22Rv1 (cell line): ENCODE data around the gene ATR.
"Not testable (repeated sequence)": the region's sequence is repeated elsewhere in the genome, so short reads cannot be mapped to it uniquely, and the experiment has no call there.

Source experiments
- H3K27ac ChIP-seq: fragments of 450-650 bp; 2 replicates; pipeline ENCODE4 v1.5.1; 2017
- ZFX ChIP-seq: fragments of 450-650 bp; IDR thresholded peaks from 2 replicates; pipeline ENCODE4 v1.6.1; 2017; ENCODE audit warnings: antibody characterized with exemption, borderline replicate concordance
- TF ChIP-seq, protein P1 (sequence below): fragments of 450-650 bp; IDR thresholded peaks from 2 replicates; pipeline ENCODE4 v1.5.1; 2017; ENCODE audit warnings: mild to moderate bottlenecking

ATR gene

DNA sequence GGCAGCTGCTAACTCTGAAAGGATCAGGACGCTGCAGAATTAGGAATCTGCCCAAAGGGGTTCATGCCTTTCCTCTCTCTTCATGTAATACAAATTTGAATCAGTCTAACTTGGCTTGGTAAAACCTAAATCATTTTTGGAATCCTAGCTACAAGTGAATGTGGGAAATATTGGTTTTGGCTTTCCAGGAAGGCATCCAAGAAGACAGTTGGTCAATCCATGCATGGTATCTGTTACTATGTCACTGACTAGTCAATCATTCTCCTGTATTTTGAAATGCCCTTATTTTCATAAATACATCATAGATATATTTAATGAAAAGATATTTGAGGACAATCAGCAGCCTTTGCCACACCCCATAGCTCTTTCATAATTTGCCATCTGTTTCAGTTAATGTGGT lies 10.2 kb upstream of the ATR start:
- TF ChIP-seq ZFX: no peak
- TF ChIP-seq, protein P1, sequence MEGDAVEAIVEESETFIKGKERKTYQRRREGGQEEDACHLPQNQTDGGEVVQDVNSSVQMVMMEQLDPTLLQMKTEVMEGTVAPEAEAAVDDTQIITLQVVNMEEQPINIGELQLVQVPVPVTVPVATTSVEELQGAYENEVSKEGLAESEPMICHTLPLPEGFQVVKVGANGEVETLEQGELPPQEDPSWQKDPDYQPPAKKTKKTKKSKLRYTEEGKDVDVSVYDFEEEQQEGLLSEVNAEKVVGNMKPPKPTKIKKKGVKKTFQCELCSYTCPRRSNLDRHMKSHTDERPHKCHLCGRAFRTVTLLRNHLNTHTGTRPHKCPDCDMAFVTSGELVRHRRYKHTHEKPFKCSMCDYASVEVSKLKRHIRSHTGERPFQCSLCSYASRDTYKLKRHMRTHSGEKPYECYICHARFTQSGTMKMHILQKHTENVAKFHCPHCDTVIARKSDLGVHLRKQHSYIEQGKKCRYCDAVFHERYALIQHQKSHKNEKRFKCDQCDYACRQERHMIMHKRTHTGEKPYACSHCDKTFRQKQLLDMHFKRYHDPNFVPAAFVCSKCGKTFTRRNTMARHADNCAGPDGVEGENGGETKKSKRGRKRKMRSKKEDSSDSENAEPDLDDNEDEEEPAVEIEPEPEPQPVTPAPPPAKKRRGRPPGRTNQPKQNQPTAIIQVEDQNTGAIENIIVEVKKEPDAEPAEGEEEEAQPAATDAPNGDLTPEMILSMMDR: no peak
- H3K27ac ChIP-seq: no peak overlapping the region

GRCh38 chr3:142586803-142587406 lies 8.4 kb upstream of the ATR start:
- TF ChIP-seq, protein P1: peak; percentile 77
- no peak for TF ChIP-seq ZFX
- no peak overlapping the region for H3K27ac ChIP-seq

DNA sequence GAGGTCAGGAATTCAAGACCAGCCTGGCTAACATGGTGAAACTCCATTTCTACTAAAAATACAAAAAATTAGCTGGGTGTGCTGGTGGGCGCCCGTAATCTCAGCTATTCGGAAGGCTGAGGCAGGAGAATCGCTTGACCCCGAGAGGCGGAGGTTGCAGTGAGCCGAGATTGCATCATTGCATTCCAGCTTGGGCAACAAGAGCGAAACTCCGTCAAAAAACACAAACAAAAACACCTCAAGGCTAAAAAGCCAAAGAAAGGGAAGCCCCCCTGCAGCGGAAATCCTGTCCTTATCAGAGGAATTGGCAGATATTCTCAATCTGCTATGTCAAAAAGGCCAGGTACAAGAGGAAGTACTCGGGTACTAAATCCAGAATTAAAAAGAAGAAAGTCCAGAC lies 2.5 kb upstream of the ATR start:
- H3K27ac ChIP-seq: not testable (repeated sequence)

DNA sequence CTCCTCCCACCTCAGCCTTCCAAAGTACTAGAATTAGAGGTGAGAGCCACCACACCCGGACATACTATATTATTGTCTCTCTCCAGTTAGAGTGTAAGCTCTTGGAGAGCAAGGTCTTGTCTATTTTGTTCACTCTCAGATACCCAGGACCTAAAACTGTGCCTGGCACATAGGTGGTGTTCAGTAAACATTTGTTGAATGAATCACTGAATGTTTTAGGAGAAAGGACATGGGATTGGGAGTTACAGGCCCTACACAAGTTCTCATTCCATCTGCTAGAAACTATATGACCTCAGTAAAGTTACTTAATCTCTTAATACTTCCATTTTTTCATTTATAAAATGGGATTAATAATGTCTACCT lies 1.5 kb upstream of the ATR start:
- TF ChIP-seq, protein P1: no peak
- no peak for TF ChIP-seq ZFX
- no peak overlapping the region for H3K27ac ChIP-seq

GRCh38 chr3:142577696-142578328 lies 721 bp downstream of the ATR start:
- H3K27ac ChIP-seq: peak overlapping the region; percentile 88
- TF ChIP-seq, protein P1: no peak
- no peak for TF ChIP-seq ZFX

DNA sequence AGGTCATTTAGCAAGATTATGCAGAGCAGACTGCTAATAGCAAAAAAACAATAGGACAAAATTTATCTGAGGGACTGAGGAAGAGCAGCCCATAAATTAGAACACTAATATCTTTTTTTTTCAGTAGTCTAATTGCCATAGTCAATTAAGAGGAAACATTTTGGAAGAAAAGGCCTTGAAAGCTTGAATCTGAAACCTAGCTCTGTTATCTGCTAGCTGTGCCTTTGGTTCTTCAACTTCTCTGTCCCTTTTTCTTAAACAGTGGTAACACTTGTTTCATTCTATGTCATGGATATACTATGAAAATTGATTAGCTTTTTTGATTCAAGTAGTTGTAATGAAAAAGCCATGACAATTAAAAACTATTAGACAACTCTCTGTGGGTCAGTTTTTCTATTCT lies 1.7 kb downstream of the ATR start:
- TF ChIP-seq, protein P1: no peak
- TF ChIP-seq ZFX: no peak
- no peak overlapping the region for H3K27ac ChIP-seq

DNA sequence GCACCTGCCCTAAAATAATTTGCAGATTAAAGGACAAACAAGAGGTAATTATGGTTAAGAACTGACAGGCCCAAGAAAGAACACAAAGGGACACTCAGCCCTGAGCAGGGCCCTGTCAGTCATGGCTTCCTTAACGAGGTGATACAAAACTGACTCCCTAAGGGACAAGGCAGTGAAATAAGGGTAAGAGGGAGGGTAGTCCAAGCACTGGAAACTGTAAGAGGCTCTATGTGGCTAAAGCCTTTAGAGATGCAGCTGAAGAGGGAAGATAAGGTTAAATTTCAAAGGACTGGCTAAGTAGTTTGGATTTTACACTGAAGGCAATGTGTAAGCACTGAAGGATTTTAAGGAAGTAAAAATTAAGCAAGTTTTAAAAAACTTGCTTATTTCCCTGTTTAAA lies 3.9 kb downstream of the ATR start:
- no peak overlapping the region for H3K27ac ChIP-seq
- TF ChIP-seq, protein P1: no peak
- TF ChIP-seq ZFX: no peak

- not testable (repeated sequence) for H3K27ac ChIP-seq
Measured at GRCh38 chr3:142574223-142574622, 4.3 kb downstream of the ATR start.

- H3K27ac ChIP-seq: not testable (repeated sequence)
Measured at GRCh38 chr3:142569422-142569821, 9.1 kb downstream of the ATR start.
